Retinal pigment epithelial cell (primary cell): ENCODE measurements around the gene EIF3B.
"Not testable (repeated sequence)": the region's sequence is repeated elsewhere in the genome, so short reads cannot be mapped to it uniquely, and the experiment has no call there.

ENCODE experiments used
- DNase-seq: peaks from one replicate; pipeline ENCODE4 v3.0.0-alpha.2; 2010; ENCODE audit warnings: low read depth
- H3K4me3 ChIP-seq: 2 replicates; pipeline ENCODE4 v1.5.1; 2011; ENCODE audit warnings: mild to moderate bottlenecking, low read length, control low read depth, moderate library complexity
- CTCF ChIP-seq: conservative IDR thresholded peaks from 2 replicates; pipeline ENCODE4 v1.5.1; 2011; ENCODE audit warnings: low read depth, low read length, control low read depth, inconsistent platforms

The EIF3B gene

DNA sequence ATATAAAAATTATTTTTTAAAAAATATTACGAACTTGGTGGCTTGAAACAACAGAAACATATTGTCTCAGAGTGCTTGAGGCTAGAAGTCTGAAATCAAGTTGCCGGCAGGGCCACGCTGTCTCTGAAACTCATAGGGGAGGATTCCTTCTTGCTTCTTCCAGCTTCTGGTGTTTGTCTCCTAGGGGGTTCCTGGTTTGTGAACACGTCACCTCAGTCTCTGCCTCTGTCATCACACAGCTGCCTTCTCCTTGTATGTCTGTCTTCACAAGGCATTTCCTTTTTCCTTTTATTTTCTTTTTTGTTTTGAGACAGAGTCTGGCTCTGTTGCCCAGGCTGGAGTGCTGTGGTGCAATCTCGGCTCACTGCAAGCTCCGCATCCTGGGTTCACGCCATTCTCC lies 27.7 kb upstream of the EIF3B start:
- DNase-seq = no peak
- H3K4me3 ChIP-seq = no peak overlapping the region
- TF ChIP-seq CTCF = no peak

DNA sequence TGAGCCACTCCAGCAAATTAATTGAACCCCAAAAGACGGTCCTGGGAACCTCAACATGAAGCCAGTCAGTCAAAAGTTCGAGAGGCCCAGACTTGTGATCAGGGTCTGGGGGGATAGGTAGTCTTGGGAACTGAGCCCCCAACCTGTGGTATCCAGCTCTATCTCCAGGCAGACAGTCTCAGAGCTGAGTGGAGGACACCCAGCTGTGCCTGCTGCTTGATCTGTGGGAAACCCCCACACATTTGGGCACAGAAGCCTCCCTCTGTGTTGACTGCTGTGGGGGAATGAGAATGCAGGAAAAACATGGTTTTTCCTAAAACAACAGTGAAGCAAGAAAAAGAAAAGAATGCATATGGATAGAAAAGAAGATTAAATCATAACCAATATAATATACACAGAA lies 24.1 kb upstream of the EIF3B start:
- H3K4me3 ChIP-seq = no peak overlapping the region
- no peak for DNase-seq
- TF ChIP-seq CTCF = no peak

GRCh38 chr7:2331707-2332106 lies 22.9 kb upstream of the EIF3B start:
- no peak overlapping the region for H3K4me3 ChIP-seq
- TF ChIP-seq CTCF = no peak
- no peak for DNase-seq

DNA sequence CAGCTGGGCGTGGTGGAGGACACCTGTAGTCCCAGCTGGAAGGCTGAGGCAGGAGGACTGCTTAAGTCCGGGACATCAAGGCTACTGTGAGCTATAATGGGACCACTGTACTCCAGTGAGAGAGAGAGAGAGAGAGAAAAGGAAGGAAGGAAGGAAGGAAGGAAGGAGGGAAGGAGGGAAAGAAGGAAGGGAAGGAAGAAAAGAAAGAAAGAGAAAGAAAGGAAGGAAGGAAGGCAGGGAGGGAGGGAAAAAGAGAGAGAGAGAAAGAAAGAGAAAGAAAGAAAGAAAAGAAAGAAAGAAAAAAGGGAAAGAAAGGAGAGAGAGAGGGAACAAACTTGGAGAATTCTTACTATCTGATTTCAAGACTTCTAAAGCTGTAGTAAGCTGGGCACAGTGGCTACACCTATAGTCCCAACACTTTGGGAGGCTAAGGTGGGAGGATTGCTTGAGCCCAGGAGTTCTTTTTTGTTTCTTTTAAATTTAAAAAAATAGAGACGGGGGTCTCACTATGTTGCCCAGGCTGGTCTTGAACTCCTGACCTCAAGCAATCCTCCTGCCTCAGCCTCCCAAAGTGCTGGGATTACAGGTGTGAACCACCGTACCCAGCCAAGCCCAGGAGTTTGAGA lies 21.9 kb upstream of the EIF3B start:
- DNase-seq, H3K4me3 ChIP-seq: not testable (repeated sequence)

DNA sequence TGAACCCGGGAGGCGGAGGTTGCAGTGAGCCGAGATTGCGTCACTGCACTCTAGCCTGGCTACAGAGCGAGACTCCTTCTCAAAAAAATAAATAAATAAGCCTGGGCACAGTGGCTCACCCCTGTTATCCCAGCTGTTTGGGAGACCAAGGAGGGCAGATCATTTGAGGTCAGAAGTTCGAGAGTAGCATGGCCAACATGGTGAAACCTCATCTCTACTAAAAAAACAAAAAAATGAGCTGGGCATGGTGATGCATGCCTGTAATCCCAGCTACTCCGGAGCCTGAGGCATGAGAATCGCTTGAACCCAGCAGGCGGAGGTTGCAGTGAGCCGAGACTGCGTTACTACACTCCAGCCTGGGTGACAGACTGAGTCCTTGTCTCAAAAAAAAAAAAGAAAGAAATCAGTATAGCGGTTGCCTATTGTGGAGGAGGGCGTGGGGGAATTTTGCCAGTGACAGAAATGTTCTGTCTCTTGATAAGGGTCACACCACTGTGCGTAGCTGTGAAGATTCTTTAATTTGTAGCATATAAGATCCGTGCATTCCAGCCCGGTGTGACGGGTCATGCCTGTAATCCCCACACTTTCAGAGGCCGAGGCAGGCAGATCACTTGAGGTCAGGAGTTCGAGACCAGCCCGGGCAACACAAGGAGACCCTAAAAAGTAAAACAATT lies 17.9 kb upstream of the EIF3B start:
- no peak for TF ChIP-seq CTCF
- DNase-seq = no peak
- H3K4me3 ChIP-seq = no peak overlapping the region

GRCh38 chr7:2347351-2348063 lies 7.1 kb upstream of the EIF3B start:
- not testable (repeated sequence) for DNase-seq, H3K4me3 ChIP-seq

DNA sequence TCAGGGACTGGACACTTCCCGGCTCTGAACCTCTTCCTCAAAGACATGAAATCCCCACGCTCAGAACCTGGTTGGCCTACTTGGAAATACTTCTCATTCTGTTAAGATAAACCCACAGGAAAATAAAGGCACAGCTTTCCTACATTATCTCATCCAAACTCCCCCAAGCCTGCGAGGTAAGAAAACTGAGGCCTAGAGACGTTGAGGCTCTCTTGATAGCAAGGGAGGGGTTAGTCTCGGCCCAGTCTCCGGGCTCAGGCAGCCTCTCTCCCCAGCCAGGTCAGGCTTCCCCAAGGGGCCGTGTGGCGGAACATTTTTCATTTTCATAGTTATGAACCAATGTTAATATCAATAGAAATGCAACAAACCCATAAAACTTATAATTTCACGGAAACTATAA lies 4.6 kb upstream of the EIF3B start:
- TF ChIP-seq CTCF = no peak
- no peak overlapping the region for H3K4me3 ChIP-seq

DNA sequence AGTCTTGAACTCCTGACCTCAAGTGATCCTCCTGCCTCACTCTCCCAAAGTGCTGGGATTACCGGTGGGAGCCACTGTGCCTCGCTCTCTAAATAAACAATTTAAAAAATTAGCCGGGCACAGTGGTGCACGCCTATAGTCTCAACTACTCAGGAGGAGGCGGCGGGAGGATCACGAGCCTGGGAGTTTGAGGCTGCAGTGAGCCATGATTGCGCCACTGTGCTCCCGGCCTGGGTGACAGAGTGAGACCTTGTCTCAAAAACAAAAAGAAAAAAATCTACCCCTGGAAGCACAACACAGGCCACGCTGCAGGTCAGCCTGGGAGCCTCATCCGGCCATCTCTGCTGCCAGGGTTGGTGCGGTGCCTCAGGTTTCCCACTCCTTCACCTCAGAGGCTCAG lies 3.8 kb upstream of the EIF3B start:
- no peak overlapping the region for H3K4me3 ChIP-seq
- no peak for TF ChIP-seq CTCF
- no peak for DNase-seq

More for the DNA sequence above, 4.6 kb upstream of the EIF3B start:
- DNase-seq = no peak
